HCT116 (cell line): Measurements from ENCODE around the gene RNF220. TPM values are rescaled to one million over a fixed set of nuclear protein-coding genes. Genes with fewer than 3 reads are reported as not detected.

ENCODE experiments used
- ATAC-seq: fragments of 200-7000 bp; cut with Tn5 transposase; 2 replicates; pipeline ENCODE4 v1.9.1; 2020; ENCODE audit warnings: mild to moderate bottlenecking, moderate library complexity
- BruUV-seq: library from RNA; stranded (reverse); fragments of 400-500 nt; replicated peaks from 2 replicates; lab custom pipeline; 2021; lab: Mats Ljungman, UMichigan
- CTCF ChIA-PET: fragments of 300-600 bp; sonication (Branson Sonifier 250); formaldehyde crosslinking; loops from one replicate; lab custom pipeline; 2021; ENCODE audit warnings: antibody characterized with exemption; lab: Charles Lee
- POLR2A ChIA-PET: fragments of 300-600, 350-600 bp; sonication (Branson Sonifier 250); formaldehyde crosslinking; loops from one replicate; lab custom pipeline; 2021; ENCODE audit warnings: antibody characterized with exemption; lab: Charles Lee
- RAD21 ChIA-PET, 2 experiments: fragments of 300-600 bp; sonication (Branson Sonifier 250); formaldehyde crosslinking; loops; one replicate each; lab custom pipeline; 2023; ENCODE audit warnings: low total read pairs in 2 of 2; ENCODE audit not compliant: uncharacterized antibody in 2 of 2, unreplicated experiment in 2 of 2, low non-redundant PET in 1 of 2; lab: Charles Lee
- DNase-seq: peaks from one replicate; pipeline ENCODE4 v3.0.0-alpha.2; 2010; ENCODE audit warnings: low read depth, low spot score
- H2AFZ ChIP-seq: fragments of 200-600 bp; shearing (Covaris generic), sonication (generic); 2 replicates; pipeline ENCODE4 v1.6.1; 2017; ENCODE audit warnings: low read depth, mixed run types, mixed read lengths, antibody characterized with exemption, low read length; ENCODE audit not compliant: poor library complexity, severe bottlenecking
- H3K27ac ChIP-seq: 2 replicates; pipeline ENCODE4 v1.5.1; 2012; ENCODE audit warnings: low read depth, low read length
- H3K27me3 ChIP-seq: fragments of 200-600 bp; sonication (generic); 2 replicates; pipeline ENCODE4 v1.6.1; 2016; ENCODE audit warnings: mixed run types, low read length, mixed read lengths; ENCODE audit not compliant: insufficient read depth
- H3K36me3 ChIP-seq, 2 experiments: fragments of 200-500 bp in 1 of 2; fragments of 200-600 bp in 1 of 2; sonication (Bioruptor generic) in 1 of 2; sonication (generic) in 1 of 2; 2 replicates each; pipeline versions ENCODE4 v1.5.1 to v1.6.1; 2014 to 2016; ENCODE audit warnings: low read length in 2 of 2, inconsistent platforms in 1 of 2, mixed read lengths in 1 of 2, mixed run types in 1 of 2; ENCODE audit not compliant: insufficient read depth in 2 of 2, control insufficient read depth in 1 of 2
- H3K4me1 ChIP-seq, 2 experiments: fragments of 200-600 bp in 1 of 2; sonication (generic) in 1 of 2; 2 replicates each; pipeline versions ENCODE4 v1.5.1 to v1.6.1; 2012 to 2017; ENCODE audit warnings: low read length in 2 of 2, inconsistent platforms in 1 of 2, mild to moderate bottlenecking in 1 of 2, mixed read lengths in 1 of 2, mixed run types in 1 of 2, moderate library complexity in 1 of 2; ENCODE audit not compliant: insufficient read depth in 2 of 2, control insufficient read depth in 1 of 2
- H3K4me2 ChIP-seq: fragments of 200-600 bp; sonication (generic); 2 replicates; pipeline ENCODE4 v1.6.1; 2017; ENCODE audit warnings: mixed run types, low read length, mixed read lengths
- H3K4me3 ChIP-seq, 2 experiments: fragments of 200-600 bp in 1 of 2; sonication (generic) in 1 of 2; replicated peaks in 1 of 2; 2 replicates each; pipeline ENCODE4 v1.5.1; 2011 to 2016; ENCODE audit warnings: low read length in 2 of 2, control low read depth in 1 of 2, low read depth in 1 of 2, mild to moderate bottlenecking in 1 of 2, mixed read lengths in 1 of 2, mixed run types in 1 of 2
- H3K79me2 ChIP-seq: fragments of 200-600 bp; sonication (generic); 2 replicates; pipeline ENCODE4 v1.6.1; 2017; ENCODE audit warnings: mild to moderate bottlenecking, mixed run types, low read length, moderate library complexity, mixed read lengths; ENCODE audit not compliant: insufficient read depth
- H3K9ac ChIP-seq: fragments of 200-600 bp; sonication (generic); 2 replicates; pipeline ENCODE4 v1.6.1; 2016; ENCODE audit warnings: low read length, mixed read lengths
- H3K9me2 ChIP-seq: fragments of 200-600 bp; sonication (generic), shearing (Covaris generic); 2 replicates; pipeline ENCODE4 v1.6.1; 2017; ENCODE audit warnings: mixed run types, mild to moderate bottlenecking, moderate library complexity; ENCODE audit not compliant: insufficient read depth
- H3K9me3 ChIP-seq, 2 experiments: fragments of 200-500 bp in 1 of 2; fragments of 200-600 bp in 1 of 2; sonication (Bioruptor generic) in 1 of 2; sonication (generic) in 1 of 2; 2 replicates each; pipeline ENCODE4 v1.6.1; 2014 to 2017; ENCODE audit warnings: low read length in 2 of 2, mixed read lengths in 2 of 2, inconsistent platforms in 1 of 2, low read depth in 1 of 2, mild to moderate bottlenecking in 1 of 2, mixed run types in 1 of 2, moderate library complexity in 1 of 2; ENCODE audit not compliant: control insufficient read depth in 1 of 2, insufficient read depth in 1 of 2
- H4K20me1 ChIP-seq: fragments of 200-600 bp; sonication (generic), shearing (Covaris generic); 2 replicates; pipeline ENCODE4 v1.6.1; 2017; ENCODE audit warnings: mixed run types, mild to moderate bottlenecking, moderate library complexity; ENCODE audit not compliant: insufficient read depth
- CEBPB ChIP-seq: IDR thresholded peaks from 2 replicates; pipeline ENCODE4 v1.6.1; 2012; ENCODE audit warnings: low read depth
- EGR1 ChIP-seq: IDR thresholded peaks from 2 replicates; pipeline ENCODE4 v1.6.1; 2012; ENCODE audit warnings: low read depth
- ELF1 ChIP-seq: IDR thresholded peaks from 2 replicates; pipeline ENCODE4 v1.6.1; 2012; ENCODE audit warnings: low read depth, borderline replicate concordance
- FOSL1 ChIP-seq: IDR thresholded peaks from 2 replicates; pipeline ENCODE4 v1.6.1; 2012; ENCODE audit warnings: low read depth
- JUND ChIP-seq: IDR thresholded peaks from 2 replicates; pipeline ENCODE4 v1.6.1; 2012
- POLR2A ChIP-seq: IDR thresholded peaks from 2 replicates; pipeline ENCODE4 v1.7.0; 2011; ENCODE audit warnings: borderline replicate concordance; ENCODE audit not compliant: insufficient read depth, insufficient read length; ENCODE audit errors: extremely low read depth
- POLR2AphosphoS5 ChIP-seq: IDR thresholded peaks from 2 replicates; pipeline ENCODE4 v1.6.1; 2011; ENCODE audit warnings: mild to moderate bottlenecking, low read depth, low read length, moderate library complexity
- RAD21 ChIP-seq: IDR thresholded peaks from 2 replicates; pipeline ENCODE4 v1.6.1; 2012; ENCODE audit warnings: low read depth, mild to moderate bottlenecking
- REST ChIP-seq: IDR thresholded peaks from 2 replicates; pipeline ENCODE4 v1.6.1; 2012; ENCODE audit warnings: low read depth
- SP1 ChIP-seq: IDR thresholded peaks from 2 replicates; pipeline ENCODE4 v1.6.1; 2012; ENCODE audit warnings: low read depth
- TCF7L2 ChIP-seq: IDR thresholded peaks from 2 replicates; pipeline ENCODE4 v1.7.0; 2011; ENCODE audit warnings: borderline replicate concordance, inconsistent platforms; ENCODE audit not compliant: insufficient read depth, insufficient read length; ENCODE audit errors: extremely low read depth
- YY1 ChIP-seq: IDR thresholded peaks from 2 replicates; pipeline ENCODE4 v1.6.1; 2011; ENCODE audit warnings: low read length, low read depth, moderate library complexity, mild to moderate bottlenecking; ENCODE audit not compliant: insufficient replicate concordance; ENCODE audit errors: extremely low read depth
- ZFX ChIP-seq: fragments of 450-650 bp; IDR thresholded peaks from 2 replicates; pipeline ENCODE4 v1.6.1; 2017
- ZNF274 ChIP-seq: fragments of 200-500 bp; sonication (Bioruptor generic); IDR thresholded peaks from 2 replicates; pipeline ENCODE4 v1.6.1; 2014; ENCODE audit warnings: mild to moderate bottlenecking, low read depth, low read length, inconsistent platforms
- intact Hi-C: fragments of 100-400 bp; cut with micrococcal nuclease; formaldehyde crosslinking; loops from 2 replicates; pipeline ENCODE4 v1.10.0; 2022
- total RNA-seq: library from RNA; stranded (reverse); gene quantifications from one replicate; pipeline ENCODE4 v1.2.1, GENCODE V29; 2021; ENCODE audit not compliant: unreplicated experiment

RNF220 gene
- total RNA-seq, 1 experiment from 2014 or later, result 84.5 TPM

- H3K9ac ChIP-seq, result no peak overlapping the region
- H4K20me1 ChIP-seq, result no peaks in the 10 kb centered on the region
- H2AFZ ChIP-seq, result no peak overlapping the region
- no peaks in the 10 kb centered on the region for H3K79me2 ChIP-seq
- H3K9me3 ChIP-seq, result no peaks in the 10 kb centered on the region
- ChIA-PET CTCF (interaction anchor here (1.0 to 2.0 kb wide), 3 partner anchors 17 to 150 kb away, joined by 3 to 11 read pairs (median 3); no protein-coding TSS in a partner anchor), RAD21 (no interaction called here), POLR2A (interaction anchor here (0.9 kb wide), 1 partner anchor 167 kb away, joined by 4 read pairs; no protein-coding TSS in a partner anchor)
- ATAC-seq (no peak), DNase-seq (no peak)
- no peak overlapping the region for H3K4me3 ChIP-seq
- H3K9me2 ChIP-seq, result no peaks in the 10 kb centered on the region
- intact Hi-C loops, result no loop called here
- H3K4me2 ChIP-seq, result peak overlapping the region; percentile 74
- no peaks in the 10 kb centered on the region for H3K36me3 ChIP-seq
- no peak overlapping the region for H3K27ac ChIP-seq
- H3K4me1 ChIP-seq, result peaks cover 23 to 47% of the 10 kb centered on the region in 2 experiments
- no peak for TF ChIP-seq POLR2AphosphoS5
- no peak for TF ChIP-seq EGR1
- TF ChIP-seq CEBPB, result no peak
- no peak for TF ChIP-seq REST
- TF ChIP-seq FOSL1, result no peak
- no peak for TF ChIP-seq YY1
- TF ChIP-seq ZNF274, result no peak
- no peak for TF ChIP-seq ELF1
- TF ChIP-seq ZFX, result no peak
- no peak for TF ChIP-seq TCF7L2
- TF ChIP-seq RAD21, result no peak
- TF ChIP-seq POLR2A, result no peak
- no peak for TF ChIP-seq SP1
- no peak for TF ChIP-seq JUND
- TF ChIP-seq, all 23 proteins: peak for 0
- H3K27me3 ChIP-seq, result no peaks in the 10 kb centered on the region
- no TSS peak for BruUV-seq
Measured at GRCh38 chr1:44554706-44555105, 149.7 kb downstream of the RNF220 start.
